IMR-90 (cell line): ENCODE results near the gene IL36B. TPM values are rescaled to one million over a fixed set of nuclear protein-coding genes. Genes with fewer than 3 reads are reported as not detected.

Source experiments
- ATAC-seq: fragments of 200-7000 bp; cut with Tn5 transposase; 2 replicates; pipeline ENCODE4 v1.9.1; 2020; ENCODE audit warnings: low read depth, mild to moderate bottlenecking, moderate library complexity
- BruUV-seq: library from RNA; stranded (reverse); fragments of 400-500 nt; replicated peaks from 2 replicates; lab custom pipeline; 2021; lab: Mats Ljungman, UMichigan
- CTCF ChIA-PET: fragments of 300-600 bp; formaldehyde crosslinking; extraction: SDS; loops from one replicate; lab custom pipeline; 2021; ENCODE audit warnings: antibody characterized with exemption; lab: Yijun Ruan, JAX
- POLR2A ChIA-PET: fragments of 300-600 bp; sonication (Branson Sonifier 250); formaldehyde crosslinking; loops from one replicate; lab custom pipeline; 2022; ENCODE audit warnings: antibody characterized with exemption; ENCODE audit not compliant: unreplicated experiment; lab: Charles Lee
- DNase-seq: peaks from one replicate; pipeline ENCODE4 v3.0.0; 2013
- H2AFZ ChIP-seq: replicated peaks from 2 replicates; pipeline ENCODE3; 2013; ENCODE audit warnings: low read length, mild to moderate bottlenecking; ENCODE audit not compliant: poor library complexity
- H2AK5ac ChIP-seq: 2 replicates; pipeline ENCODE4 v1.6.1; 2013; ENCODE audit warnings: low read depth, low read length, inconsistent platforms
- H2AK9ac ChIP-seq: replicated peaks from 2 replicates; pipeline ENCODE3; 2013; ENCODE audit warnings: mild to moderate bottlenecking, low read depth, low read length, moderate library complexity; ENCODE audit not compliant: poor library complexity
- H2BK120ac ChIP-seq: 2 replicates; pipeline ENCODE4 v1.6.1; 2013; ENCODE audit warnings: low read depth, low read length, inconsistent platforms
- H2BK15ac ChIP-seq: 3 replicates; pipeline ENCODE4 v1.6.1; 2013; ENCODE audit warnings: low read depth, low read length, inconsistent platforms
- H2BK20ac ChIP-seq: 2 replicates; pipeline ENCODE4 v1.6.1; 2013; ENCODE audit warnings: low read depth, mild to moderate bottlenecking, inconsistent platforms, low read length, moderate library complexity
- H2BK5ac ChIP-seq: 2 replicates; pipeline ENCODE4 v1.6.1; 2013; ENCODE audit warnings: mild to moderate bottlenecking, low read depth, low read length, inconsistent platforms; ENCODE audit not compliant: poor library complexity, severe bottlenecking
- H3K14ac ChIP-seq: replicated peaks from 2 replicates; pipeline ENCODE4 v1.6.1; 2013; ENCODE audit warnings: low read depth, low read length, inconsistent platforms
- H3K18ac ChIP-seq: 2 replicates; pipeline ENCODE4 v1.6.1; 2013; ENCODE audit warnings: low read depth, low read length, control low read depth
- H3K23ac ChIP-seq: 2 replicates; pipeline ENCODE4 v1.6.1; 2013; ENCODE audit warnings: low read depth, low read length, inconsistent platforms
- H3K27ac ChIP-seq: 2 replicates; pipeline ENCODE4 v1.5.1; 2013; ENCODE audit warnings: mild to moderate bottlenecking, control low read depth, low read length; ENCODE audit not compliant: insufficient read depth
- H3K27me3 ChIP-seq: 2 replicates; pipeline ENCODE4 v1.6.1; 2013; ENCODE audit warnings: low read length; ENCODE audit not compliant: control insufficient read depth, insufficient read depth
- H3K36me3 ChIP-seq: 2 replicates; pipeline ENCODE4 v1.6.1; 2013; ENCODE audit warnings: low read length, mixed read lengths; ENCODE audit not compliant: control insufficient read depth, insufficient read depth
- H3K4ac ChIP-seq: 2 replicates; pipeline ENCODE4 v1.6.1; 2013; ENCODE audit warnings: low read depth, low read length, inconsistent platforms
- H3K4me1 ChIP-seq: 2 replicates; pipeline ENCODE4 v1.6.1; 2013; ENCODE audit warnings: low read length, mixed read lengths; ENCODE audit not compliant: control insufficient read depth, insufficient read depth
- H3K4me2 ChIP-seq: 2 replicates; pipeline ENCODE4 v1.6.1; 2013; ENCODE audit warnings: low read depth, mild to moderate bottlenecking, control low read depth, low read length, moderate library complexity
- H3K4me3 ChIP-seq: 2 replicates; pipeline ENCODE4 v1.5.1; 2013; ENCODE audit warnings: low read depth, mild to moderate bottlenecking, control low read depth, low read length, moderate library complexity; ENCODE audit not compliant: insufficient read depth
- H3K56ac ChIP-seq: 2 replicates; pipeline ENCODE4 v1.6.1; 2013; ENCODE audit warnings: low read length, inconsistent platforms; ENCODE audit not compliant: insufficient read depth; ENCODE audit errors: extremely low read depth
- H3K79me1 ChIP-seq, 2 experiments: 2 replicates each; pipeline ENCODE4 v1.6.1; 2013; ENCODE audit warnings: low read length in 2 of 2, inconsistent platforms in 1 of 2, low read depth in 1 of 2
- H3K9ac ChIP-seq: 2 replicates; pipeline ENCODE4 v1.6.1; 2013; ENCODE audit warnings: low read depth, low read length, control low read depth
- H3K9me1 ChIP-seq: 2 replicates; pipeline ENCODE4 v1.6.1; 2013; ENCODE audit warnings: low read length, inconsistent platforms; ENCODE audit not compliant: insufficient read depth
- H3K9me3 ChIP-seq: 2 replicates; pipeline ENCODE4 v1.6.1; 2013; ENCODE audit warnings: low read length; ENCODE audit not compliant: control insufficient read depth, insufficient read depth
- H4K20me1 ChIP-seq: 2 replicates; pipeline ENCODE4 v1.6.1; 2013; ENCODE audit warnings: low read length, inconsistent platforms; ENCODE audit not compliant: insufficient read depth
- H4K5ac ChIP-seq: 2 replicates; pipeline ENCODE4 v1.6.1; 2013; ENCODE audit warnings: mild to moderate bottlenecking, low read depth, low read length, control low read depth
- H4K8ac ChIP-seq, 2 experiments: 2 replicates each; pipeline ENCODE4 v1.6.1; 2013; ENCODE audit warnings: low read depth in 2 of 2, low read length in 2 of 2, control low read depth in 1 of 2, inconsistent platforms in 1 of 2
- H4K91ac ChIP-seq: 2 replicates; pipeline ENCODE4 v1.6.1; 2013; ENCODE audit warnings: low read depth, low read length, inconsistent platforms; ENCODE audit not compliant: insufficient read depth
- BHLHE40 ChIP-seq: fragments of 150-350 bp; IDR thresholded peaks from 2 replicates; pipeline ENCODE4 v1.6.1; 2016; ENCODE audit warnings: mild to moderate bottlenecking, low read depth, low read length
- CEBPB ChIP-seq: IDR thresholded peaks from 2 replicates; pipeline ENCODE4 v1.6.1; 2012; ENCODE audit warnings: low read depth, low read length, improper control_type of control experiment
- CHD1 ChIP-seq: IDR thresholded peaks from 2 replicates; pipeline ENCODE4 v1.6.1; 2012; ENCODE audit warnings: low read depth, low read length, improper control_type of control experiment
- MAFK ChIP-seq: IDR thresholded peaks from 2 replicates; pipeline ENCODE4 v1.6.1; 2012; ENCODE audit warnings: low read depth, low read length, improper control_type of control experiment
- MAZ ChIP-seq: IDR thresholded peaks from 2 replicates; pipeline ENCODE4 v1.6.1; 2012; ENCODE audit warnings: low read depth, mild to moderate bottlenecking, low read length, improper control_type of control experiment, moderate library complexity, borderline replicate concordance
- MXI1 ChIP-seq: IDR thresholded peaks from 2 replicates; pipeline ENCODE4 v1.6.1; 2012; ENCODE audit warnings: low read depth, mild to moderate bottlenecking, low read length, moderate library complexity, borderline replicate concordance
- NFE2L2 ChIP-seq: fragments of 150-350 bp; IDR thresholded peaks from 2 replicates; pipeline ENCODE4 v1.6.1; 2016; ENCODE audit warnings: low read depth, mild to moderate bottlenecking, low read length
- POLR2A ChIP-seq: IDR thresholded peaks from 2 replicates; pipeline ENCODE4 v1.6.1; 2012; ENCODE audit warnings: mild to moderate bottlenecking, low read depth, low read length
- RAD21 ChIP-seq: IDR thresholded peaks from 2 replicates; pipeline ENCODE4 v1.6.1; 2012; ENCODE audit warnings: low read length, improper control_type of control experiment
- RCOR1 ChIP-seq: IDR thresholded peaks from 2 replicates; pipeline ENCODE4 v1.6.1; 2012; ENCODE audit warnings: mild to moderate bottlenecking, low read length, improper control_type of control experiment; ENCODE audit not compliant: insufficient replicate concordance
- RFX5 ChIP-seq: IDR thresholded peaks from 2 replicates; pipeline ENCODE4 v1.8.0; 2012; ENCODE audit warnings: low read depth, mild to moderate bottlenecking, low read length, moderate library complexity
- SMC3 ChIP-seq: fragments of 150-350 bp; IDR thresholded peaks from 2 replicates; pipeline ENCODE4 v1.6.1; 2016; ENCODE audit warnings: low read depth, mild to moderate bottlenecking, antibody characterized with exemption, low read length, moderate library complexity
- USF2 ChIP-seq: fragments of 150-350 bp; IDR thresholded peaks from 2 replicates; pipeline ENCODE4 v1.6.1; 2017; ENCODE audit warnings: mild to moderate bottlenecking, antibody characterized with exemption, low read length, low read depth
- WGBS, 2 experiments: methylation state at CpG; one replicate each; pipeline versions ENCODE4 v1.1.5 to v1.1.7; 2013; ENCODE audit warnings: missing lambda C conversion rate in 2 of 2; ENCODE audit not compliant: insufficient read length in 1 of 2; ENCODE audit errors: extremely low coverage in 2 of 2; 5-methylcytosine and 5-hydroxymethylcytosine counted together
- dilution Hi-C: fragments of 300-500 bp; cut with HindIII; formaldehyde crosslinking; loops from one replicate; pipeline ENCODE4 v1.14.3; 2018; ENCODE audit warnings: low sequenced_read_pairs; ENCODE audit not compliant: unreplicated experiment
- in situ Hi-C: fragments of 300-500 bp; cut with MboI; formaldehyde crosslinking; loops from 3 replicates; pipeline ENCODE4 v1.14.3; 2019; ENCODE audit warnings: low sequenced_read_pairs, inconsistent platforms, mixed read lengths
- intact Hi-C: fragments of 100-400 bp; cut with micrococcal nuclease; formaldehyde crosslinking; loops from 2 replicates; pipeline ENCODE4 v1.10.0; 2022
- polyA plus RNA-seq, 3 experiments: library from polyadenylated mRNA; depleted of rRNA; stranded (reverse); fragments of >200 nt; gene quantifications; 2 replicates each; pipeline ENCODE4 v1.2.3, GENCODE V29; 2012; ENCODE audit warnings: low replicate concordance in 1 of 3
- total RNA-seq: library from RNA; depleted of rRNA; stranded (reverse); fragments of >200 nt; gene quantifications from 2 replicates; pipeline ENCODE4 v1.2.3, GENCODE V29; 2012
- TF ChIP-seq, protein P1 (sequence below): fragments of 150-350 bp; IDR thresholded peaks from 2 replicates; pipeline ENCODE4 v1.6.1; 2016; ENCODE audit warnings: low read depth, mild to moderate bottlenecking, low read length, moderate library complexity, borderline replicate concordance
- TF ChIP-seq, protein P2 (sequence below): conservative IDR thresholded peaks from 2 replicates; pipeline ENCODE4 v1.5.1; 2012; ENCODE audit warnings: mild to moderate bottlenecking, low read depth, low read length, improper control_type of control experiment

Gene IL36B
- total and polyA plus RNA-seq, 2 of the 4 experiments (the other 2 are of a cell fraction), result not detected

- no peak overlapping the region for H2AK5ac ChIP-seq
- H2BK120ac ChIP-seq, result no peak overlapping the region
- H3K9me3 ChIP-seq, result peaks cover 3% of the 10 kb centered on the region; the same call in 1 of the 2 replicates
- WGBS, 2 experiments, result 86% methylated on average over 10 of the region's 14 CpGs; no CpG with 5 or more reads in 1 of the 2 experiments
- no peak overlapping the region for H3K27ac ChIP-seq
- H3K9ac ChIP-seq, result no peak overlapping the region
- H3K4me1 ChIP-seq, result no peaks in the 10 kb centered on the region
- no peak overlapping the region for H3K23ac ChIP-seq
- intact Hi-C loops, result no loop called here
- no peak for TF ChIP-seq NFE2L2
- TF ChIP-seq RFX5, result no peak
- TF ChIP-seq, protein P1, sequence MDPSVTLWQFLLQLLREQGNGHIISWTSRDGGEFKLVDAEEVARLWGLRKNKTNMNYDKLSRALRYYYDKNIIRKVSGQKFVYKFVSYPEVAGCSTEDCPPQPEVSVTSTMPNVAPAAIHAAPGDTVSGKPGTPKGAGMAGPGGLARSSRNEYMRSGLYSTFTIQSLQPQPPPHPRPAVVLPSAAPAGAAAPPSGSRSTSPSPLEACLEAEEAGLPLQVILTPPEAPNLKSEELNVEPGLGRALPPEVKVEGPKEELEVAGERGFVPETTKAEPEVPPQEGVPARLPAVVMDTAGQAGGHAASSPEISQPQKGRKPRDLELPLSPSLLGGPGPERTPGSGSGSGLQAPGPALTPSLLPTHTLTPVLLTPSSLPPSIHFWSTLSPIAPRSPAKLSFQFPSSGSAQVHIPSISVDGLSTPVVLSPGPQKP, result no peak
- TF ChIP-seq SMC3, result no peak
- no peak for TF ChIP-seq MAZ
- no peak for TF ChIP-seq CHD1
- no peak for TF ChIP-seq POLR2A
- TF ChIP-seq BHLHE40, result no peak
- TF ChIP-seq USF2, result no peak
- TF ChIP-seq RAD21, result no peak
- no peak for TF ChIP-seq CEBPB
- no peak for TF ChIP-seq MXI1
- TF ChIP-seq, protein P2, sequence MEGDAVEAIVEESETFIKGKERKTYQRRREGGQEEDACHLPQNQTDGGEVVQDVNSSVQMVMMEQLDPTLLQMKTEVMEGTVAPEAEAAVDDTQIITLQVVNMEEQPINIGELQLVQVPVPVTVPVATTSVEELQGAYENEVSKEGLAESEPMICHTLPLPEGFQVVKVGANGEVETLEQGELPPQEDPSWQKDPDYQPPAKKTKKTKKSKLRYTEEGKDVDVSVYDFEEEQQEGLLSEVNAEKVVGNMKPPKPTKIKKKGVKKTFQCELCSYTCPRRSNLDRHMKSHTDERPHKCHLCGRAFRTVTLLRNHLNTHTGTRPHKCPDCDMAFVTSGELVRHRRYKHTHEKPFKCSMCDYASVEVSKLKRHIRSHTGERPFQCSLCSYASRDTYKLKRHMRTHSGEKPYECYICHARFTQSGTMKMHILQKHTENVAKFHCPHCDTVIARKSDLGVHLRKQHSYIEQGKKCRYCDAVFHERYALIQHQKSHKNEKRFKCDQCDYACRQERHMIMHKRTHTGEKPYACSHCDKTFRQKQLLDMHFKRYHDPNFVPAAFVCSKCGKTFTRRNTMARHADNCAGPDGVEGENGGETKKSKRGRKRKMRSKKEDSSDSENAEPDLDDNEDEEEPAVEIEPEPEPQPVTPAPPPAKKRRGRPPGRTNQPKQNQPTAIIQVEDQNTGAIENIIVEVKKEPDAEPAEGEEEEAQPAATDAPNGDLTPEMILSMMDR, result no peak
- TF ChIP-seq RCOR1, result no peak
- TF ChIP-seq MAFK, result no peak
- no peak overlapping the region for H2BK5ac ChIP-seq
- in situ Hi-C loops, result no loop called here
- no peak overlapping the region for H3K4me3 ChIP-seq
- no peak overlapping the region for H3K18ac ChIP-seq
- no peak overlapping the region for H4K5ac ChIP-seq
- CTCF ChIA-PET, result no interaction called here
- dilution Hi-C loops, result no loop called here
- H3K36me3 ChIP-seq, result no peaks in the 10 kb centered on the region
- no peaks in the 10 kb centered on the region for H3K79me1 ChIP-seq
- H4K91ac ChIP-seq, result no peak overlapping the region
- H3K27me3 ChIP-seq, result 0 out of 2 replicates have a peak, but pooled peaks cover 1% of the 10 kb centered on the region
- DNase-seq (no peak), ATAC-seq (no peak)
- H3K4ac ChIP-seq, result no peak overlapping the region
- no peak overlapping the region for H2BK20ac ChIP-seq
- no peak overlapping the region for H2BK15ac ChIP-seq
- H3K4me2 ChIP-seq, result no peak overlapping the region
- no peak overlapping the region for H3K56ac ChIP-seq
- no peaks in the 10 kb centered on the region for H4K20me1 ChIP-seq
- no peak overlapping the region for H2AFZ ChIP-seq
- H4K8ac ChIP-seq, result no peak overlapping the region
- BruUV-seq, result no TSS peak
- H3K14ac ChIP-seq, result no peak overlapping the region
- no peak overlapping the region for H2AK9ac ChIP-seq
- no peaks in the 10 kb centered on the region for H3K9me1 ChIP-seq
- POLR2A ChIA-PET, result no interaction called here
Observed at GRCh38 chr2:112995346-112995920, 57.2 kb downstream of the IL36B start.
